Measurements from ENCODE around the gene YAF2. TPM values are rescaled to one million over a fixed set of nuclear protein-coding genes. Genes with fewer than 3 reads are reported as not detected.

Gene YAF2
- total and polyA plus RNA-seq, 2 donors (not counting 1 experiment from before 2014, with no cell fraction given), result 11.6 to 41.9 TPM

DNA sequence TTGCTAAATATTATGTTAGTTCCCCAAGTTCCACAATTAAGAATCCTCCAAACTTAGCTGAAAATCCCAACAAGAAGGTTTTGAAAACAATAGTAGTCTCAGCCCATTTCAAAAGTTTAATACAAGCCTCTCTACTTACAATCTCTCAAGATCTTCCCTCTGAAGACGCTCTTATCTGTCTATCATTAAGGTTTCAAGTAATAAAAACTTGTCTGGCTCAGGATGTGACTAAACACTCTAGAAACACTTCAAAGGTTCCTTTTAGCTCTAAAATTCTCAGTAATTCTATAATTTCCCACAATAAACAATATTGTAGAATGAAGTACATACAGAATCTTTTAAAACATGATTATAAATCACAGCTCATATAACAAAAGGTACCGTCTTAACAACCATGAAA lies 16.3 kb downstream of the YAF2 start:
- POLR2A ChIA-PET, result no interaction called here
- H3K4me1 ChIP-seq (ENCODE audit: control insufficient read depth in 2 of 2, insufficient read depth in 2 of 2, low read length in 2 of 2), result peaks cover 0 to 16% of the 10 kb centered on the region in 2 donors

DNA sequence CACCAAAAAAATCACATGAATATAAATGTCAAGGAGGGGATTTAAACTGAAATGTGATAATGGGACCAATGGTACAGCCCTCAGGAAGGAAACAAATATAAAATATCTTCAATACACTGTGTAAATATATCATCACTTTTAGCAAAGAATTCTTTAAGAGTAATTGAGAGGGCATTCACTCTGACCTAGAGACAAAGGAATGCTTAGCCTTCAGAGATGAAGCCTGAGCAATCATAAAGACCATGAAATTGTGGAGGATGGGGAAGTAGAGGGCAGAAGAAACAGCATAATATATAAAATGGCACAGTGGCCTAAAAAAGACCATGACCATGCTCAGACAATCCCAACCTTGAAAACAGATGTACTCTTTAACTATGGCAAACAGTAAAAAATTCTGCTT lies 20.4 kb downstream of the YAF2 start:
- H3K4me3 ChIP-seq (ENCODE audit: control extremely low read depth in 1 of 5, extremely low read depth in 1 of 5, insufficient read depth in 1 of 5, low read depth in 2 of 5, low read length in 4 of 5), result no peak overlapping the region
- H2AFZ ChIP-seq (ENCODE audit: insufficient read depth, low read depth, low read length, poor library complexity, severe bottlenecking), result no peak overlapping the region
- CTCF ChIA-PET, result no interaction called here
- H3K4me1 Mint-ChIP-seq, result peaks cover 49% of the 10 kb centered on the region
- H3K27ac ChIP-seq (ENCODE audit: low read length in 2 of 2), result no peak overlapping the region
- H3K4me3 Mint-ChIP-seq, result no peak overlapping the region
- H3K36me3 ChIP-seq (replicated peaks in 1 of 2; ENCODE audit: control extremely low read depth in 1 of 2, control insufficient read depth in 1 of 2, extremely low read depth in 1 of 2, insufficient read depth in 2 of 2, low read length in 1 of 2), result peaks cover 0 to 3% of the 10 kb centered on the region in 2 experiments
- no peak overlapping the region for H3K9ac ChIP-seq (ENCODE audit: low read length)
- peaks cover 63% of the 10 kb centered on the region for H3K79me2 ChIP-seq (ENCODE audit: control insufficient read depth, insufficient read depth, low read length)
- H3K27me3 Mint-ChIP-seq, result no peaks in the 10 kb centered on the region
- DNase-seq, result no peak
- no peaks in the 10 kb centered on the region for H3K9me3 Mint-ChIP-seq (ENCODE audit: insufficient read depth)
- H3K27me3 ChIP-seq (replicated peaks in 1 of 4; ENCODE audit: control extremely low read depth in 1 of 4, control insufficient read depth in 3 of 4, insufficient read depth in 4 of 4, low read length in 3 of 4), result no peaks in the 10 kb centered on the region
- POLR2A ChIA-PET, result no interaction called here
- intact Hi-C loops (cut with micrococcal nuclease), result no loop called here
- TF ChIP-seq, protein P1, sequence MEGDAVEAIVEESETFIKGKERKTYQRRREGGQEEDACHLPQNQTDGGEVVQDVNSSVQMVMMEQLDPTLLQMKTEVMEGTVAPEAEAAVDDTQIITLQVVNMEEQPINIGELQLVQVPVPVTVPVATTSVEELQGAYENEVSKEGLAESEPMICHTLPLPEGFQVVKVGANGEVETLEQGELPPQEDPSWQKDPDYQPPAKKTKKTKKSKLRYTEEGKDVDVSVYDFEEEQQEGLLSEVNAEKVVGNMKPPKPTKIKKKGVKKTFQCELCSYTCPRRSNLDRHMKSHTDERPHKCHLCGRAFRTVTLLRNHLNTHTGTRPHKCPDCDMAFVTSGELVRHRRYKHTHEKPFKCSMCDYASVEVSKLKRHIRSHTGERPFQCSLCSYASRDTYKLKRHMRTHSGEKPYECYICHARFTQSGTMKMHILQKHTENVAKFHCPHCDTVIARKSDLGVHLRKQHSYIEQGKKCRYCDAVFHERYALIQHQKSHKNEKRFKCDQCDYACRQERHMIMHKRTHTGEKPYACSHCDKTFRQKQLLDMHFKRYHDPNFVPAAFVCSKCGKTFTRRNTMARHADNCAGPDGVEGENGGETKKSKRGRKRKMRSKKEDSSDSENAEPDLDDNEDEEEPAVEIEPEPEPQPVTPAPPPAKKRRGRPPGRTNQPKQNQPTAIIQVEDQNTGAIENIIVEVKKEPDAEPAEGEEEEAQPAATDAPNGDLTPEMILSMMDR (IDR thresholded peaks at IDR 0.05), result no peak
- no peak for TF ChIP-seq EZH2 (IDR thresholded peaks at IDR 0.05; ENCODE audit: borderline replicate concordance, insufficient read depth, low read depth, low read length, poor library complexity, severe bottlenecking)
- no peak overlapping the region for H3K4me2 ChIP-seq (replicated peaks; ENCODE audit: low read depth, low read length, poor library complexity, severe bottlenecking)
- H4K20me1 ChIP-seq (ENCODE audit: control insufficient read depth, insufficient read depth, low read length, poor library complexity, severe bottlenecking), result peaks cover 16% of the 10 kb centered on the region
- peaks cover 2 to 14% of the 10 kb centered on the region in 2 donors for H3K4me1 ChIP-seq (ENCODE audit: control insufficient read depth in 2 of 2, insufficient read depth in 2 of 2, low read length in 2 of 2)
- no peak overlapping the region for H3K27ac Mint-ChIP-seq
- no peak for ATAC-seq (ENCODE audit: low read depth)
- H3K9me3 ChIP-seq (ENCODE audit: control extremely low read depth in 1 of 3, control insufficient read depth in 2 of 3, insufficient read depth in 1 of 3, low read length in 2 of 3), result no peaks in the 10 kb centered on the region

More for the DNA sequence above, 16.3 kb downstream of the YAF2 start:
- no peaks in the 10 kb centered on the region for H3K9me3 Mint-ChIP-seq (ENCODE audit: insufficient read depth)
- H3K4me1 Mint-ChIP-seq, result peaks cover 37% of the 10 kb centered on the region
- H3K9me3 ChIP-seq (ENCODE audit: control extremely low read depth in 1 of 3, control insufficient read depth in 2 of 3, insufficient read depth in 1 of 3, low read length in 2 of 3), result no peaks in the 10 kb centered on the region
- no peak overlapping the region for H3K9ac ChIP-seq (ENCODE audit: low read length)
- no peak overlapping the region for H3K4me3 ChIP-seq (ENCODE audit: control extremely low read depth in 1 of 5, extremely low read depth in 1 of 5, insufficient read depth in 1 of 5, low read depth in 2 of 5, low read length in 4 of 5)
- no peak overlapping the region for H2AFZ ChIP-seq (ENCODE audit: insufficient read depth, low read depth, low read length, poor library complexity, severe bottlenecking)
- ATAC-seq (ENCODE audit: low read depth) (no peak), DNase-seq (no peak)
- H3K4me3 Mint-ChIP-seq, result no peak overlapping the region
- H3K79me2 ChIP-seq (ENCODE audit: control insufficient read depth, insufficient read depth, low read length), result peaks cover 73% of the 10 kb centered on the region
- no peaks in the 10 kb centered on the region for H3K27me3 ChIP-seq (replicated peaks in 1 of 4; ENCODE audit: control extremely low read depth in 1 of 4, control insufficient read depth in 3 of 4, insufficient read depth in 4 of 4, low read length in 3 of 4)
- no peaks in the 10 kb centered on the region for H3K27me3 Mint-ChIP-seq
- peaks cover 0 to 3% of the 10 kb centered on the region in 2 experiments for H3K36me3 ChIP-seq (replicated peaks in 1 of 2; ENCODE audit: control extremely low read depth in 1 of 2, control insufficient read depth in 1 of 2, extremely low read depth in 1 of 2, insufficient read depth in 2 of 2, low read length in 1 of 2)
- H3K27ac Mint-ChIP-seq, result no peak overlapping the region
- H3K27ac ChIP-seq (ENCODE audit: low read length in 2 of 2), result no peak overlapping the region
- CTCF ChIA-PET, result interaction anchor here (0.6 kb wide), 1 partner anchor 118 kb away, joined by 4 read pairs; no protein-coding TSS in a partner anchor
- peaks cover 27% of the 10 kb centered on the region for H4K20me1 ChIP-seq (ENCODE audit: control insufficient read depth, insufficient read depth, low read length, poor library complexity, severe bottlenecking)
- no peak overlapping the region for H3K4me2 ChIP-seq (replicated peaks; ENCODE audit: low read depth, low read length, poor library complexity, severe bottlenecking)
- WGBS (ENCODE audit: insufficient coverage), result no CpG with 5 or more reads among the region's 2 CpGs
- TF ChIP-seq, protein P1 (IDR thresholded peaks at IDR 0.05), result no peak
- TF ChIP-seq EZH2 (IDR thresholded peaks at IDR 0.05; ENCODE audit: borderline replicate concordance, insufficient read depth, low read depth, low read length, poor library complexity, severe bottlenecking), result no peak
- intact Hi-C loops (cut with micrococcal nuclease), result no loop called here
